OCI-LY7 (cell line): ENCODE results near the gene NOL12. TPM values are rescaled to one million over a fixed set of nuclear protein-coding genes. Genes with fewer than 3 reads are reported as not detected.
A peak's percentile ranks its signal among the peaks of the same experiment; 100 is the strongest.

Source experiments
- BruUV-seq: library from RNA; stranded (reverse); fragments of 400-500 nt; replicated peaks from 2 replicates; lab custom pipeline; 2021; lab: Mats Ljungman, UMichigan
- CTCF ChIA-PET: fragments of 300-600 bp; sonication (Branson Sonifier 250); formaldehyde crosslinking; loops from one replicate; lab custom pipeline; 2022; ENCODE audit warnings: antibody characterized with exemption; ENCODE audit not compliant: unreplicated experiment; lab: Charles Lee
- POLR2A ChIA-PET: fragments of 300-600 bp; sonication (Branson Sonifier 250); formaldehyde crosslinking; loops from one replicate; lab custom pipeline; 2022; ENCODE audit warnings: antibody characterized with exemption; lab: Charles Lee
- DNase-seq: peaks from one replicate; pipeline ENCODE4 v3.0.0-alpha.2; 2015; ENCODE audit warnings: low spot score
- H2AFZ ChIP-seq: fragments of 200-600 bp; sonication (generic), shearing (Covaris generic); 2 replicates; pipeline ENCODE4 v1.6.1; 2014; ENCODE audit warnings: mild to moderate bottlenecking, antibody characterized with exemption, low read length, moderate library complexity
- H3K27ac ChIP-seq: fragments of 200-600 bp; sonication (generic); 2 replicates; pipeline ENCODE4 v1.5.1; 2014; ENCODE audit warnings: mixed run types, low read depth, mild to moderate bottlenecking, moderate library complexity, low read length, inconsistent platforms; ENCODE audit not compliant: poor library complexity, severe bottlenecking
- H3K36me3 ChIP-seq: fragments of 200-600 bp; sonication (generic); 2 replicates; pipeline ENCODE4 v1.6.1; 2014; ENCODE audit warnings: mild to moderate bottlenecking, antibody characterized with exemption, low read length, moderate library complexity, mixed read lengths; ENCODE audit not compliant: insufficient read depth
- H3K4me1 ChIP-seq: fragments of 200-600 bp; sonication (generic); 2 replicates; pipeline ENCODE4 v1.5.1; 2014; ENCODE audit warnings: mild to moderate bottlenecking, low read length; ENCODE audit not compliant: insufficient read depth, poor library complexity, severe bottlenecking
- H3K4me2 ChIP-seq: fragments of 200-600 bp; sonication (generic); 2 replicates; pipeline ENCODE4 v1.6.1; 2014; ENCODE audit warnings: mild to moderate bottlenecking, low read length
- H3K4me3 ChIP-seq: fragments of 200-600 bp; sonication (generic); 2 replicates; pipeline ENCODE4 v1.5.1; 2014; ENCODE audit warnings: mild to moderate bottlenecking, low read depth, low read length; ENCODE audit not compliant: poor library complexity, severe bottlenecking
- H3K79me2 ChIP-seq: fragments of 200-600 bp; sonication (generic); 2 replicates; pipeline ENCODE4 v1.6.1; 2016; ENCODE audit warnings: low read depth, mild to moderate bottlenecking, low read length, moderate library complexity, mixed read lengths; ENCODE audit not compliant: insufficient read depth
- H3K9me2 ChIP-seq: fragments of 200-600 bp; sonication (generic); 2 replicates; pipeline ENCODE4 v1.6.1; 2016; ENCODE audit warnings: mild to moderate bottlenecking, low read length, mixed read lengths; ENCODE audit not compliant: insufficient read depth
- H3K9me3 ChIP-seq: fragments of 200-600 bp; sonication (generic); 2 replicates; pipeline ENCODE4 v1.6.1; 2014; ENCODE audit warnings: mild to moderate bottlenecking, mixed run types, low read length, mixed read lengths
- H4K20me1 ChIP-seq: fragments of 200-600 bp; sonication (generic); 2 replicates; pipeline ENCODE4 v1.6.1; 2014; ENCODE audit warnings: mild to moderate bottlenecking, antibody characterized with exemption, low read length, moderate library complexity, mixed read lengths; ENCODE audit not compliant: insufficient read depth
- EZH2phosphoT487 ChIP-seq: fragments of 200-600 bp; sonication (generic); IDR thresholded peaks from 2 replicates; pipeline ENCODE4 v1.6.1; 2018; ENCODE audit warnings: low read depth, borderline replicate concordance, mild to moderate bottlenecking, mixed run types, antibody characterized with exemption, low read length, moderate library complexity, mixed read lengths
- intact Hi-C: fragments of 100-400 bp; cut with micrococcal nuclease; formaldehyde crosslinking; loops from one replicate; pipeline ENCODE4 v1.10.0; 2022; ENCODE audit not compliant: unreplicated experiment
- total RNA-seq, 2 experiments: library from RNA; depleted of rRNA in 1 of 2; stranded (reverse); fragments of >200 nt in 1 of 2; shearing (Covaris generic) in 1 of 2; gene quantifications; 2 replicates each; pipeline ENCODE4 v1.2.3, GENCODE V29; 2014 to 2022
- TF ChIP-seq, protein P1 (sequence below): fragments of 200-600 bp; sonication (generic); conservative IDR thresholded peaks from 2 replicates; pipeline ENCODE4 v1.5.1; 2014; ENCODE audit warnings: mild to moderate bottlenecking, antibody characterized with exemption, low read length, moderate library complexity, mixed read lengths

Gene NOL12
- total RNA-seq, 2 experiments from 2014 or later = 62.3 to 64.6 TPM

DNA sequence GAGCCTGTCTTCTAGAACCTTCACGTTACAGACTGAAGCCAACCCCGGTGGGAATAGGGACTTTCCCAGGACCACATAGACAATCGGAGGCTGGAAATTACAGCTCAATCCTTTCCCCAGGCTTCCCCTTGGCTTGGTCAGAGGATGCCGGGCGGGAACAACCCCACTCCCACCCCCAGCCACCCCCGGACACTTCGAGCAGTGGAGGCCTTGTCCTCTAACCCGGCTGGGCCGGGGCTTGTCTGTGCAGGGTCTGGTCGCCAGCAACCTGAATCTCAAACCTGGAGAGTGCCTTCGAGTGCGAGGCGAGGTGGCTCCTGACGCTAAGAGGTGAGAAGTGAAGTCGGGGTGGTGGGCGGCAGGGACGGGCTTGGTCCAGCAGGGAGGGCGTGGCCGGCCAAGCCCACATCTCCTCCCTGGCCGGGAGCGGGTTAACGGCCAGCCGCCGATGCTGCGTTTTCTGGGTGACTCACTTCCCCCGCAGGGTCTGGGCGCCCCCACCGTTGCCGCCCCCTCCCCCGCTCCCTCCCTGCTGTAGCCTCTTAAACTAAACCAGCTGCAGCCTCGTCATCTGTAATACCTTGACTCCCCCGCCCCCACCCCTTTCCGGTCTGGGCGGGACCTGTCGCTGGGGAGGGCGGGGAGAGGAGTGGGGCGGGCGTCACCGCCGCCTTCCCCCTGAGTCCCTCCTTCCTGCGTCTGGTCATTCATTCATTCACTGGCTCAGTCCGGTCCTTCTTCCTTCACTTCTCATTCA is 9.2 kb upstream of the NOL12 start:
- H3K4me1 ChIP-seq = peaks cover 49% of the 10 kb centered on the region
- H3K9me2 ChIP-seq = no peaks in the 10 kb centered on the region
- no peaks in the 10 kb centered on the region for H4K20me1 ChIP-seq
- H3K9me3 ChIP-seq = no peaks in the 10 kb centered on the region
- POLR2A ChIA-PET = interaction anchor here (0.5 to 2.0 kb wide), 3 partner anchors 9 to 207 kb away, joined by 3 to 5 read pairs (median 3); partner anchors contain the start of genes NOL12 and PDXP
- DNase-seq = peak; percentile 95
- CTCF ChIA-PET = interaction anchor here (0.6 kb wide), 2 partner anchors 16 kb away, joined by 3 to 8 read pairs; no protein-coding TSS in a partner anchor
- no peaks in the 10 kb centered on the region for H3K36me3 ChIP-seq
- H3K4me2 ChIP-seq = peak overlapping the region; percentile 88
- intact Hi-C loops = loop anchor here (1.0 to 5.0 kb wide), 2 partner anchors 17 to 70 kb away; partner anchors contain the start of gene GGA1
- H2AFZ ChIP-seq = peak overlapping the region; percentile 53
- no peaks in the 10 kb centered on the region for H3K79me2 ChIP-seq
- TSS peak; percentile 73 for BruUV-seq
- H3K27ac ChIP-seq = peak overlapping the region; percentile 80
- H3K4me3 ChIP-seq = peak overlapping the region; percentile 63
- TF ChIP-seq, protein P1, sequence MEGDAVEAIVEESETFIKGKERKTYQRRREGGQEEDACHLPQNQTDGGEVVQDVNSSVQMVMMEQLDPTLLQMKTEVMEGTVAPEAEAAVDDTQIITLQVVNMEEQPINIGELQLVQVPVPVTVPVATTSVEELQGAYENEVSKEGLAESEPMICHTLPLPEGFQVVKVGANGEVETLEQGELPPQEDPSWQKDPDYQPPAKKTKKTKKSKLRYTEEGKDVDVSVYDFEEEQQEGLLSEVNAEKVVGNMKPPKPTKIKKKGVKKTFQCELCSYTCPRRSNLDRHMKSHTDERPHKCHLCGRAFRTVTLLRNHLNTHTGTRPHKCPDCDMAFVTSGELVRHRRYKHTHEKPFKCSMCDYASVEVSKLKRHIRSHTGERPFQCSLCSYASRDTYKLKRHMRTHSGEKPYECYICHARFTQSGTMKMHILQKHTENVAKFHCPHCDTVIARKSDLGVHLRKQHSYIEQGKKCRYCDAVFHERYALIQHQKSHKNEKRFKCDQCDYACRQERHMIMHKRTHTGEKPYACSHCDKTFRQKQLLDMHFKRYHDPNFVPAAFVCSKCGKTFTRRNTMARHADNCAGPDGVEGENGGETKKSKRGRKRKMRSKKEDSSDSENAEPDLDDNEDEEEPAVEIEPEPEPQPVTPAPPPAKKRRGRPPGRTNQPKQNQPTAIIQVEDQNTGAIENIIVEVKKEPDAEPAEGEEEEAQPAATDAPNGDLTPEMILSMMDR = no peak
- no peak for TF ChIP-seq EZH2phosphoT487

DNA sequence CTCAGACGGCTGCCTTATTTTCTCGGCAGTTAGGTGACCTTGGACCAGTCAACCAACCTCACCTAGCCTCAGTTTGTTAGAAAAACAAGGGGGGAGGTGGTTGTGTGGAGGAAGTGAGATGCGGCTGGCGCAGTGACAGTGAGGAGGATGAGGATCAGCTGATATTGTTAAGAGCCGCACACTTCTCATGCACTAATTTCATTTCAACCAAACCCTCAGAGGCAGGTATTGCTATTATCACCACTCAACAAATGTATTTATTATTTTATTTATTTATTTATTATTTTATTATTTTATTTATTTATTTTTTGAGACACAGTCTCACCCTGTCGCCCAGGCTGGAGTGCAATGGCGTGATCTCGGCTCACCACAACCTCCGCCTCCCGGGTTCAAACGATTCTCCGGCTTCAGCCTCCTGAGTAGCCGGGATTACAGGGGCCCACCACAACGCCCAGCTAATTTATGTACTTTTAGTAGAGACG is 8.6 kb upstream of the NOL12 start:
- H4K20me1 ChIP-seq = no peaks in the 10 kb centered on the region
- TSS peak; percentile 88 for BruUV-seq
- no peak for TF ChIP-seq EZH2phosphoT487
- TF ChIP-seq, protein P1 = no peak
- peak overlapping the region; percentile 80 for H3K27ac ChIP-seq
- no peaks in the 10 kb centered on the region for H3K9me2 ChIP-seq
- CTCF ChIA-PET = interaction anchor here (0.6 kb wide), 2 partner anchors 15 to 17 kb away, joined by 3 to 8 read pairs; no protein-coding TSS in a partner anchor
- H3K4me2 ChIP-seq = peak overlapping the region; percentile 88
- H3K4me1 ChIP-seq = peaks cover 43% of the 10 kb centered on the region
- DNase-seq = no peak
- H3K9me3 ChIP-seq = no peaks in the 10 kb centered on the region
- intact Hi-C loops = loop anchor here (1.0 to 5.0 kb wide), 2 partner anchors 17 to 70 kb away; partner anchors contain the start of gene GGA1
- peak overlapping the region; percentile 63 for H3K4me3 ChIP-seq
- H3K36me3 ChIP-seq = no peaks in the 10 kb centered on the region
- POLR2A ChIA-PET = interaction anchor here (2.0 kb wide), 1 partner anchor 20 kb away, joined by 5 read pairs; the partner anchor contains the start of gene PDXP
- H3K79me2 ChIP-seq = no peaks in the 10 kb centered on the region
- peak overlapping the region; percentile 53 for H2AFZ ChIP-seq
